WTC11 (cell line): ENCODE measurements around the gene OCSTAMP. TPM values are rescaled to one million over a fixed set of nuclear protein-coding genes. Genes with fewer than 3 reads are reported as not detected.

Source experiments
- ATAC-seq: fragments of 200-7000 bp; cut with Tn5 transposase; 2 replicates; pipeline ENCODE4 v1.10.0; 2021; ENCODE audit warnings: mild to moderate bottlenecking, moderate library complexity
- CTCF ChIA-PET: fragments of 300-600 bp; sonication (Branson Sonifier 250); formaldehyde crosslinking; loops from one replicate; lab custom pipeline; 2021; ENCODE audit warnings: antibody characterized with exemption; lab: Charles Lee
- POLR2A ChIA-PET: fragments of 350-600 bp; sonication (Branson Sonifier 250); formaldehyde crosslinking; loops from one replicate; lab custom pipeline; 2021; ENCODE audit warnings: antibody characterized with exemption; lab: Charles Lee
- DNase-seq: peaks from one replicate; pipeline ENCODE4 v3.0.0; 2021; ENCODE audit warnings: low spot score
- H3K27ac Mint-ChIP-seq: 2 replicates; pipeline ENCODE4 v1.8.0; 2021; ENCODE audit warnings: mixed read lengths
- H3K27me3 Mint-ChIP-seq: 2 replicates; pipeline ENCODE4 v1.8.0; 2021; ENCODE audit warnings: low read depth, mild to moderate bottlenecking, moderate library complexity, mixed read lengths
- H3K36me3 Mint-ChIP-seq: 2 replicates; pipeline ENCODE4 v1.8.0; 2021; ENCODE audit warnings: mixed read lengths
- H3K4me1 Mint-ChIP-seq: 2 replicates; pipeline ENCODE4 v1.8.0; 2022; ENCODE audit warnings: mixed read lengths
- H3K4me3 Mint-ChIP-seq: 2 replicates; pipeline ENCODE4 v1.8.0; 2021; ENCODE audit warnings: mild to moderate bottlenecking, moderate library complexity, mixed read lengths
- H3K9me3 Mint-ChIP-seq: 2 replicates; pipeline ENCODE4 v1.8.0; 2021; ENCODE audit warnings: mixed read lengths
- ATF1 ChIP-seq: sonication (generic); formaldehyde crosslinking; IDR thresholded peaks from 2 replicates; pipeline ENCODE4 v1.8.1; 2023; ENCODE audit warnings: mild to moderate bottlenecking, moderate library complexity, missing genetic modification reagents
- CREB1 ChIP-seq: sonication (generic); formaldehyde crosslinking; IDR thresholded peaks from 2 replicates; pipeline ENCODE4 v1.8.0; 2023; ENCODE audit warnings: mild to moderate bottlenecking, missing genetic modification reagents
- GABPB1 ChIP-seq: sonication (generic); formaldehyde crosslinking; IDR thresholded peaks from 2 replicates; pipeline ENCODE4 v1.8.1; 2023; ENCODE audit warnings: mild to moderate bottlenecking, missing genetic modification reagents
- GTF2I ChIP-seq: fragments of 250-450 bp; sonication (Bioruptor Pico); conservative IDR thresholded peaks from 2 replicates; pipeline ENCODE4 v1.4.0; 2021; ENCODE audit warnings: mild to moderate bottlenecking
- HMGXB4 ChIP-seq: sonication (generic); formaldehyde crosslinking; IDR thresholded peaks from 2 replicates; pipeline ENCODE4 v1.8.1; 2023; ENCODE audit warnings: mild to moderate bottlenecking, moderate library complexity, missing genetic modification reagents
- IRF2 ChIP-seq: sonication (generic); formaldehyde crosslinking; IDR thresholded peaks from 2 replicates; pipeline ENCODE4 v1.8.0; 2022; ENCODE audit warnings: low read depth, missing genetic modification reagents, borderline replicate concordance
- JUN ChIP-seq: sonication (generic); formaldehyde crosslinking; IDR thresholded peaks from 2 replicates; pipeline ENCODE4 v1.8.0; 2023; ENCODE audit warnings: mild to moderate bottlenecking, missing genetic modification reagents
- MXD4 ChIP-seq: fragments of 250-450 bp; sonication (Bioruptor Pico); IDR thresholded peaks from 2 replicates; pipeline ENCODE4 v1.8.0; 2021; ENCODE audit warnings: mild to moderate bottlenecking, moderate library complexity, borderline replicate concordance
- NR1H2 ChIP-seq: sonication (generic); formaldehyde crosslinking; IDR thresholded peaks from 2 replicates; pipeline ENCODE4 v1.9.0; 2021; ENCODE audit warnings: mild to moderate bottlenecking, moderate library complexity, missing genetic modification reagents
- OVOL2 ChIP-seq: fragments of 250-450 bp; sonication (Bioruptor Pico); IDR thresholded peaks from 2 replicates; pipeline ENCODE4 v1.9.0; 2021; ENCODE audit warnings: mild to moderate bottlenecking, borderline replicate concordance
- PRRX2 ChIP-seq: fragments of 250-450 bp; sonication (Bioruptor Pico); IDR thresholded peaks from 2 replicates; pipeline ENCODE4 v1.8.0; 2021; ENCODE audit warnings: mild to moderate bottlenecking
- STAT6 ChIP-seq: sonication (generic); formaldehyde crosslinking; conservative IDR thresholded peaks from 2 replicates; pipeline ENCODE4 v1.8.1; 2023; ENCODE audit warnings: mild to moderate bottlenecking, low read depth, missing genetic modification reagents, moderate library complexity
- TCF7 ChIP-seq: sonication (generic); formaldehyde crosslinking; IDR thresholded peaks from 2 replicates; pipeline ENCODE4 v1.8.0; 2022; ENCODE audit warnings: mild to moderate bottlenecking, low read depth, missing genetic modification reagents, moderate library complexity
- USF1 ChIP-seq: sonication (generic); formaldehyde crosslinking; IDR thresholded peaks from 2 replicates; pipeline ENCODE4 v1.8.0; 2022; ENCODE audit warnings: mild to moderate bottlenecking, missing genetic modification reagents
- ZNF138 ChIP-seq: sonication (generic); formaldehyde crosslinking; conservative IDR thresholded peaks from 2 replicates; pipeline ENCODE4 v1.8.1; 2022; ENCODE audit warnings: mild to moderate bottlenecking, moderate library complexity, missing genetic modification reagents
- ZNF219 ChIP-seq: sonication (generic); formaldehyde crosslinking; IDR thresholded peaks from 2 replicates; pipeline ENCODE4 v1.8.0; 2023; ENCODE audit warnings: missing genetic modification reagents, mild to moderate bottlenecking, borderline replicate concordance
- total RNA-seq: library from RNA; stranded (reverse); gene quantifications from 3 replicates; pipeline ENCODE4 v1.2.3, GENCODE V29; 2021
- TF ChIP-seq, protein P1 (sequence below): fragments of 250-450 bp; sonication (Bioruptor Pico); IDR thresholded peaks from 2 replicates; pipeline ENCODE4 v2.1.2; 2022; ENCODE audit warnings: mild to moderate bottlenecking, moderate library complexity
- TF ChIP-seq, protein P2 (sequence below): sonication (generic); formaldehyde crosslinking; IDR thresholded peaks from 2 replicates; pipeline ENCODE4 v1.8.0; 2022; ENCODE audit warnings: mild to moderate bottlenecking, missing genetic modification reagents
- TF ChIP-seq, protein P3 (sequence below): sonication (generic); formaldehyde crosslinking; IDR thresholded peaks from 2 replicates; pipeline ENCODE4 v1.8.0; 2022; ENCODE audit warnings: mild to moderate bottlenecking, missing genetic modification reagents
- TF ChIP-seq, protein P4 (sequence below): sonication (generic); formaldehyde crosslinking; IDR thresholded peaks from 2 replicates; pipeline ENCODE4 v1.8.1; 2023; ENCODE audit warnings: mild to moderate bottlenecking, missing genetic modification reagents, moderate library complexity

OCSTAMP gene
- total RNA-seq, 1 experiment from 2014 or later: not detected

DNA sequence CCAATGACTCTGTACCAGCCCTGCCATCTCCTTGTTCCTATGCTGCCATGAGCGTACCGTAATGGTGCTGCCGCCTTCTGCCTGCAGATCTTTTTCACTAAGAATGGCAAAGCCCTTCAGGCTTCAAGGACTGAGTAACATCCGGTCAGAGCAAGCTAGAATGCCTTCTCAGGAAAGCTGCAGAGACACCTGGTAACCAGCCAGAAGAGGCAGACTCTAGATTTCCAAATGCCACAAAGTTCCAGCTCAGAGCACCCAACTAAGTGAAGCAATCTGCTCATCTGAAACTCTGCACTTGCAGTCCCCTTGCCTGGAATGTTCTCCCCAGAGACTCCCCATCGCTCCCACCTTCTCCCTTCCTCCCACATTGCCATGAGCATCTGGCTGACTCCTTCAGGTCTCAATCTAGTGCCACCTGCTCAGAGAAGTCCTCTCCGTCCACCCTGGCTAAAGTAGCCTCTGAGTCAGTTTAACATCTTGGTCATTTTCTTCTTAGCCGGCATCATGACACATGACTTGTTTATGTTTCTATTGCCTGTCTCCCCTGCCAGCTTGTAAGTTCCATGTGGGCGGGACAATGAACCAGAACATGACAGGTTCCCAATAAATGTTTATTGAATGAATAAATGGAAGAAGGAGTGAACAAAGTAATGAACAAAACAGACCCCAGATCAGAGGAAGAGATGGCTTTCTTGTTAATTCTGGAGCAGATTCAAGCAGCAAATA lies 6.9 kb upstream of the OCSTAMP start:
- H3K4me1 Mint-ChIP-seq: peaks cover 47% of the 10 kb centered on the region
- H3K4me3 Mint-ChIP-seq: no peak overlapping the region
- ChIA-PET POLR2A (interaction anchor here (0.6 kb wide), 1 partner anchor 147 kb away, joined by 3 read pairs; no protein-coding TSS in a partner anchor), CTCF (no interaction called here)
- no peaks in the 10 kb centered on the region; the same call in 1 of the 2 replicates for H3K27me3 Mint-ChIP-seq
- ATAC-seq: no peak
- no peak for DNase-seq
- no peak overlapping the region for H3K27ac Mint-ChIP-seq
- no peaks in the 10 kb centered on the region for H3K9me3 Mint-ChIP-seq
- no peak for TF ChIP-seq ZNF219
- TF ChIP-seq, protein P1, sequence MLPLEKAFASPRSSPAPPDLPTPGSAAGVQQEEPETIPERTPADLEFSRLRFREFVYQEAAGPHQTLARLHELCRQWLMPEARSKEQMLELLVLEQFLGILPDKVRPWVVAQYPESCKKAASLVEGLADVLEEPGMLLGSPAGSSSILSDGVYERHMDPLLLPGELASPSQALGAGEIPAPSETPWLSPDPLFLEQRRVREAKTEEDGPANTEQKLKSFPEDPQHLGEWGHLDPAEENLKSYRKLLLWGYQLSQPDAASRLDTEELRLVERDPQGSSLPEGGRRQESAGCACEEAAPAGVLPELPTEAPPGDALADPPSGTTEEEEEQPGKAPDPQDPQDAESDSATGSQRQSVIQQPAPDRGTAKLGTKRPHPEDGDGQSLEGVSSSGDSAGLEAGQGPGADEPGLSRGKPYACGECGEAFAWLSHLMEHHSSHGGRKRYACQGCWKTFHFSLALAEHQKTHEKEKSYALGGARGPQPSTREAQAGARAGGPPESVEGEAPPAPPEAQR: no peak
- no peak for TF ChIP-seq ZNF138 (CRISPR knock-in tag)
- TF ChIP-seq, protein P2, sequence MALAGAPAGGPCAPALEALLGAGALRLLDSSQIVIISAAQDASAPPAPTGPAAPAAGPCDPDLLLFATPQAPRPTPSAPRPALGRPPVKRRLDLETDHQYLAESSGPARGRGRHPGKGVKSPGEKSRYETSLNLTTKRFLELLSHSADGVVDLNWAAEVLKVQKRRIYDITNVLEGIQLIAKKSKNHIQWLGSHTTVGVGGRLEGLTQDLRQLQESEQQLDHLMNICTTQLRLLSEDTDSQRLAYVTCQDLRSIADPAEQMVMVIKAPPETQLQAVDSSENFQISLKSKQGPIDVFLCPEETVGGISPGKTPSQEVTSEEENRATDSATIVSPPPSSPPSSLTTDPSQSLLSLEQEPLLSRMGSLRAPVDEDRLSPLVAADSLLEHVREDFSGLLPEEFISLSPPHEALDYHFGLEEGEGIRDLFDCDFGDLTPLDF (CRISPR knock-in tag): no peak
- TF ChIP-seq CREB1 (CRISPR knock-in tag): no peak
- no peak for TF ChIP-seq USF1 (CRISPR knock-in tag)
- TF ChIP-seq ATF1: no peak
- TF ChIP-seq OVOL2 (CRISPR knock-in tag): no peak
- no peak for TF ChIP-seq STAT6 (CRISPR knock-in tag)
- no peak for TF ChIP-seq TCF7 (CRISPR knock-in tag)
- TF ChIP-seq, protein P3, sequence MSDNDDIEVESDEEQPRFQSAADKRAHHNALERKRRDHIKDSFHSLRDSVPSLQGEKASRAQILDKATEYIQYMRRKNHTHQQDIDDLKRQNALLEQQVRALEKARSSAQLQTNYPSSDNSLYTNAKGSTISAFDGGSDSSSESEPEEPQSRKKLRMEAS (CRISPR knock-in tag): no peak
- TF ChIP-seq HMGXB4 (CRISPR knock-in tag): no peak
- no peak for TF ChIP-seq JUN (CRISPR knock-in tag)
- TF ChIP-seq GTF2I (CRISPR knock-in tag): no peak
- TF ChIP-seq MXD4 (CRISPR knock-in tag): no peak
- TF ChIP-seq PRRX2 (CRISPR knock-in tag): no peak
- no peak for TF ChIP-seq IRF2 (CRISPR knock-in tag)
- no peak for TF ChIP-seq NR1H2 (CRISPR knock-in tag)
- TF ChIP-seq, protein P4, sequence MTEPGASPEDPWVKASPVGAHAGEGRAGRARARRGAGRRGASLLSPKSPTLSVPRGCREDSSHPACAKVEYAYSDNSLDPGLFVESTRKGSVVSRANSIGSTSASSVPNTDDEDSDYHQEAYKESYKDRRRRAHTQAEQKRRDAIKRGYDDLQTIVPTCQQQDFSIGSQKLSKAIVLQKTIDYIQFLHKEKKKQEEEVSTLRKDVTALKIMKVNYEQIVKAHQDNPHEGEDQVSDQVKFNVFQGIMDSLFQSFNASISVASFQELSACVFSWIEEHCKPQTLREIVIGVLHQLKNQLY (CRISPR knock-in tag): no peak
- TF ChIP-seq GABPB1 (CRISPR knock-in tag): no peak
- no peaks in the 10 kb centered on the region for H3K36me3 Mint-ChIP-seq
